ENCODE data around the gene GATAD2A.

Gene GATAD2A

DNA sequence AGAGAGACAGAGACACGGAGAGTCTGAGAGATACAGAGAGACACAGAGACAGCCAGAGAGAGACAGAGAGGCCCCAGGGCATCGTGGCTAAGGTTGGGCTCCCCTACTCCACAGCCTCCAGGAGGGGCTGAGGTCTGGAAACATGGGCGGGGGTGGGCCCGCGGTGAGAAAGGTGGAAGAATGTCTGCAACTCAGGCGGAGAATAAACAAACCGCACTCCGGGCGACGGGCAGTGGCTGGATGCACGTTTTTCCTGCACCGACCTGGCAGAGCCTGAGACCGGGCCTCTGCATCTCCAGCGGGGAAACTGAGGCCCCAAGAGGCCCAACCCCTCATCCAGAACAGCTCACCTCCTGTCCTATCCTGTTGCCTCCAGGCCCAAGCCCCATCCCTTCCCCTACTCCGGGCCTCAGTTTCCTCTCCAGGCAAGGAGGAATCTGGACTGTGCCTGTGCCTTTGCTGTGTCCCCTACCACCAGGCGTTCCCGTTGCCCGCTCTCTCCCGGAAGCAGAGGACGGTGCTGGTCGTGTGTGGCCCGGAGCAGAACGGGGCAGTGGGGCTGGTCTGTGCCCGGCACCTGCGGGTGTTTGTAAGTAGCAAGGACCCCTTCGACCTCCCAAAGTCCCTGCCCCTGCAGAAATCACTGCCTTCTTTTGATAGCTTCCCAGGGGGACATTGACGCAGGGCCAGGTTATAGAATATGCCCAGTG is 129.2 kb downstream of the GATAD2A start:
- TF ChIP-seq CTCF (IDR thresholded peaks at IDR 0.05; ENCODE audit: control insufficient read depth, extremely low read depth, insufficient read depth) = no peak

DNA sequence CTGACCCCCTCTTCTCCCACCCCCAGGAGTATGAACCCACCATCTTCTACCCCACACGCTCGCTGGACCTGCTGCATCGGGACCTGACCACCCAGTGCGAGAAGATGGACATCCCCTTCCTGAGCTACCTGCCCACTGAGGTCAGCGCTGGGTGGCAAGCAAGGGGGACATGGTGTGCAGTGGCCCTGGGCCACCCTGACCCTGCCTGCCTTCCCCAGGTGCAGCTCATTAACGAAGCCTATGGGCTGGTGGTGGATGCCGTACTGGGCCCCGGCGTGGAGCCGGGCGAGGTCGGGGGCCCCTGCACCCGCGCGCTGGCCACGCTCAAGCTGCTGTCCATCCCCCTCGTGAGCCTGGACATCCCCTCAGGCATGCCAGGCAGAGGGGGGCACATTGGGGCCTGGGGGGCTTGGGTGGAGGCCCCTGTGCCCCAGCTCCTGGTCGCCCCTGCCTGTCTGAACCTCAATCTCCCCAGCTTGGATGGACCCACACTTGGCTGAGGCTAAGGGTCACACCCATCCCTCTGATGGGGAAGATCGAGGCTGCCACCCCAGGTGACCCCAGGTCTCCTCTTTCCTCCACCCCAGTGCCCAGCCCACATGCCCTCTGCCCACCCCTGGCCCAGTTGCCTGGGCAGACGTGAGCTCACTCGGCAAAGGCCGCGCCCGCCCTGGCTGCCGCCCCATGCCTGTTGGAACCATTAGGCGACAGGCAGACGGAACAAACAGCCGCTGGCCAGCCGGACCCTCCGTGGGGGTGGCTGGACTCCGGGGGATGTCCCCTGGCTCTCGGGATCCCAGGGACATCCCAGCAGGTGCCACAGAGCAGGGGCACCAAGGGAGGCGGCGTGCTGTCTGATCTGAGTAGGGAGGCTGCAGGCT is 130.1 kb downstream of the GATAD2A start:
- no peak overlapping the region for H3K4me3 ChIP-seq (ENCODE audit: low read depth, low read length)
- TF ChIP-seq CTCF (IDR thresholded peaks at IDR 0.05; ENCODE audit: control insufficient read depth, extremely low read depth, insufficient read depth) = no peak
- no peak for DNase-seq (ENCODE audit: low read depth)

More for the DNA sequence above, 129.2 kb downstream of the GATAD2A start:
- no peak overlapping the region for H3K4me3 ChIP-seq (ENCODE audit: low read depth, low read length)
- DNase-seq (ENCODE audit: low read depth) = no peak

DNA sequence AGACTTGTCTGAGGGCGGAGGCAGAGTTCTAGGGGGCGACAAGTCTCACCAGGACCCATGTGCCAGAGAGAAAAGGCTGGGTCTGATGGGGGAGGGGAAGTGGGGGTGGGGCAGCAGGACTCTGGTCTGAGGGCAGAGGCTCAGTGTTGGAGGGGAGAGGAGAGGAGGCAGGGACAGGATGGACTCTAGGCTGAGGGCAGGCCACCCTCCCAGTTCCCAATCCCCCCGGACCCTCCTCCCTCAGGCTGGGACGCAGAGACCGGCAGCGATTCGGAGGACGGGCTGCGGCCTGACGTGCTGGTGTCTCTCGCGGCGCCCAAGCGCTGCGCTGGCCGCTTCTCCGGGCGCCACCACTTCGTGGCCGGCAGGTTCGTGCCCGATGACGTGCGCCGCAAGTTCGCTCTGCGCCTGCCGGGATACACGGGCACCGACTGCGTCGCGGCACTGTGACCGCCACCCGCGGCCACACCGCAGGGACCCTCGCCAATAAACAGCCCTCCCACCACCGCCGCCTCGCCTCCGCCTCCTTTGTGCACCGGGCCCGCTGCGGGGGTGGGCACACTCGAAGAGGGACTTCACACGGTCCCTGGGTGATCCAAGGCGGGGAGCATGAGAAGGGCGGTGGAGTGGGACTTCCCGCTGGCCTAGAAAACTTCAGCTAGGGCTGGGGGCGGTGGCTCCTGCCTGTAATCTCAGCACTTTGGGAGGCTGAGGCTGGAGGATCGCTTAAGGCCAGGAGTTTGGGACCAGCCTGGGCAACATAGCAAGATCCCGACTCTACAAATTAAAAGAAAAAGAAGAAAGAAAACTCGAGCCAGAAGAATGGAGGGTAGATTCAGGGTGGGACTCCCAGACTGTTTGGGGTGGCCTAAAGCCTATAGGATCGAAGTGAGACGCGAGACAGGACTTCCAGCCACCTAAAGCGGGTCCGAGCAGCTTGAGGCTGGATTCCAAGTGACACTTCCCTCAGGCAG is 131.9 kb downstream of the GATAD2A start:
- TF ChIP-seq CTCF (IDR thresholded peaks at IDR 0.05; ENCODE audit: control insufficient read depth, extremely low read depth, insufficient read depth) = no peak
- H3K4me3 ChIP-seq (ENCODE audit: low read depth, low read length) = no peak overlapping the region
- no peak for DNase-seq (ENCODE audit: low read depth)

GRCh38 chr19:19538061-19538784 is 132.7 kb downstream of the GATAD2A start, which contains the start of gene CILP2:
Gene CILP2, plus strand, starts transcription at chr19:19538265. Its CDS starts 85 bp downstream, at chr19:19538350.
- TF ChIP-seq CTCF (IDR thresholded peaks at IDR 0.05; ENCODE audit: control insufficient read depth, extremely low read depth, insufficient read depth) = no peak
- no peak for DNase-seq (ENCODE audit: low read depth)
- H3K4me3 ChIP-seq (ENCODE audit: low read depth, low read length) = no peak within 1 kb of the TSS

GRCh38 chr19:19538785-19539166 is 133.3 kb downstream of the GATAD2A start:
- no peak for TF ChIP-seq CTCF (IDR thresholded peaks at IDR 0.05; ENCODE audit: control insufficient read depth, extremely low read depth, insufficient read depth)
- no peak overlapping the region for H3K4me3 ChIP-seq (ENCODE audit: low read depth, low read length)
- no peak for DNase-seq (ENCODE audit: low read depth)

GRCh38 chr19:19539698-19540063 is 134.2 kb downstream of the GATAD2A start:
- DNase-seq (ENCODE audit: low read depth) = no peak
- TF ChIP-seq CTCF (IDR thresholded peaks at IDR 0.05; ENCODE audit: control insufficient read depth, extremely low read depth, insufficient read depth) = no peak
- H3K4me3 ChIP-seq (ENCODE audit: low read depth, low read length) = no peak overlapping the region

All from LNCaP clone FGC (cell line).